ENCODE measurements around the gene GPR3.

GRCh38 chr1:27444632-27445031 is 52.2 kb downstream of the GPR3 start:
- TF ChIP-seq CTCF (IDR thresholded peaks at IDR 0.05) (no peak), EP300 (IDR thresholded peaks at IDR 0.05) (no peak), POLR2A (IDR thresholded peaks at IDR 0.05) (no peak)

Data from gastroesophageal sphincter (tissue), 3 donors.